Measurements from ENCODE around the gene KRTAP10-12. TPM values are rescaled to one million over a fixed set of nuclear protein-coding genes. Genes with fewer than 3 reads are reported as not detected.
"Not testable (repeated sequence)": the region's sequence is repeated elsewhere in the genome, so short reads cannot be mapped to it uniquely, and the experiment has no call there.

KRTAP10-12 gene
- total RNA-seq, 4 donors from 2014 or later, result 1.3 to 2.9 TPM; not detected in 2

DNA sequence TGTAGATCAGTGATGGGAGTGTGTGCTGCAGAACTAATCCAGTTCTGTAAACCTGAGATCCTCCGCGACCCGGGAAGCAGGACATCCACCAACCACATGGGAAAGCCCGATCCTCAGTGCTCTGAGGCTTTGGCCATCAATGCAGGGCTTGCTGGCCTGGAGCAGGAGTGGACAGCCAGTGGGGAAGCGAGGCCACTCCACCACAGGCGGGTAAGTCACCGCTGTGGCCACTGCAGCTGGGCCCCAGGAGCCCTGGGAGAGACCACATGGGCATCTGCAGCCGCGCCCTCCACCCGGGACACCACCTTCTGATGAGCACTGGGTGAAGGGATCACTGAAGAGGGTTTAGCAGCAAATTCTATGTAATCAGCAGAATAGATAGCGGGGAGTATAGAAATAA is 15.8 kb upstream of the KRTAP10-12 start:
- Histone ChIP-seq H3K9me3 (no peaks in the 10 kb centered on the region), H3K27ac (no peak overlapping the region), H3K4me3 (no peak overlapping the region), H3K4me1 (no peaks in the 10 kb centered on the region), H3K27me3 (peaks cover 5% of the 10 kb centered on the region), H3K36me3 (no peaks in the 10 kb centered on the region)
- TF ChIP-seq POLR2AphosphoS5 (IDR thresholded peaks at IDR 0.05) (no peak), EP300 (IDR thresholded peaks at IDR 0.05) (no peak), POLR2A (IDR thresholded peaks at IDR 0.05) (no peak), CTCF (IDR thresholded peaks at IDR 0.05) (no peak)
- DNase-seq (ENCODE audit: low spot score in 2 of 2), result no peak
- WGBS, result 82% methylated on average over 11 of the region's 11 CpGs

- H3K4me1 ChIP-seq, result no peaks in the 10 kb centered on the region
- H3K36me3 ChIP-seq, result no peaks in the 10 kb centered on the region
- DNase-seq (ENCODE audit: low spot score in 2 of 2), result no peak
- no peaks in the 10 kb centered on the region for H3K9me3 ChIP-seq
- H3K27ac ChIP-seq, result no peak within 1 kb of the TSS
- no peak within 1 kb of the TSS for H3K4me3 ChIP-seq
- TF ChIP-seq EP300 (IDR thresholded peaks at IDR 0.05), result no peak
- no peak for TF ChIP-seq POLR2AphosphoS5 (IDR thresholded peaks at IDR 0.05)
- no peak for TF ChIP-seq POLR2A (IDR thresholded peaks at IDR 0.05)
- no peak for TF ChIP-seq CTCF (IDR thresholded peaks at IDR 0.05)
- 78% methylated on average over 11 of the region's 23 CpGs for WGBS
- peaks cover 14% of the 10 kb centered on the region for H3K27me3 ChIP-seq
Measured at GRCh38 chr21:44681861-44682579, 15.0 kb upstream of the KRTAP10-12 start, which contains the start of gene KRTAP12-1. KRTAP12-1 (minus strand) TSS chr21:44682163; CDS start chr21:44682123, 40 bp downstream.

DNA sequence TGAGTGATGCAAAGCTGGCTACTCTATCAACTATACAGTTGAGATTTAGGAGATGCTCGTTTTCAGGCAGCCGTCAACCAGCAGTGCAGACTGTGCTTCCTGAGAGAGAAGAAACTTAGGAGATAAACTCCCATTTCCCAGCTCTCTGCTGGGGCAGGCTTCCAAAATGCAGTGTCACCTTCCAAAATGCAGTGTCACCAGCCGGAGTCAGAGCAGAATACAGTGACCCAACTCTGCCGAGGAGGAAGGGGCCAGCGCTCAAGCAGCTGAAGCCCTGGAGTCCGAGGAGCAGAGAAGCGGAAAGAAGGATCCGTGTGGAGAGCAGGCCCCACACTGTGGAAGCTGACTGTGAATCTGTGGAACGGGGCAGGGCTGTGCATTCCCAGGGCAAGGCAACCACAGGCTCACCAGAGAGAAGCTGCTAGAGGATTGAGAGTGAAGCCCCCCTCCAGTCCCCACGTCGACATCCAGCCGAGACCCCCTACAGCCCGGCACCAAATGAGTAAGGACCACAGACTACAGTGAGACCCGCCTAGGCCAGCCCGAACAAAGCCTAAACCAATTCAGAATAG is 14.3 kb upstream of the KRTAP10-12 start:
- WGBS, result 77% methylated on average over 9 of the region's 15 CpGs
- TF ChIP-seq POLR2AphosphoS5 (IDR thresholded peaks at IDR 0.05) (no peak), EP300 (IDR thresholded peaks at IDR 0.05) (no peak)

DNA sequence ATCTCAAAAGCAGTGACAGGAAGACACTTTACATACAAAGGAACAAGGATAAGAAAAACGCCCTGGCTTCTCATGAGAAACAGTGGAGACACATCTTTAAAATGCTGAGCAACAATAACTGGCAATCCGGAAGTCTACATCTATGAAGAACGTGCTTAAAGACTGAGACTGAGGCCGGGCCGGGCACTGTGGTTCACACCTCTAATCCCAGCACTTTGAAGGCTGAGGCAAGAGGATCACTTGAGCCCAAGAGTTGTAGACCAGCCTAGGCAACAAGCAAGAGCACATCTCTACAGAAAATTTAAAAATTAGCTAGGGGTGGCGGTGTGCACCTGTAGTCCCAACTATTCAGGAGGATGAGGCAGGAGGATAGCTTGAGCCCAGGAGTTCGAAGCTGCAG is 12.9 kb upstream of the KRTAP10-12 start:
- TF ChIP-seq POLR2AphosphoS5 (IDR thresholded peaks at IDR 0.05) (no peak), CTCF (IDR thresholded peaks at IDR 0.05) (no peak), EP300 (IDR thresholded peaks at IDR 0.05) (no peak), POLR2A (IDR thresholded peaks at IDR 0.05) (no peak)
- peaks cover 33% of the 10 kb centered on the region for H3K27me3 ChIP-seq
- no peaks in the 10 kb centered on the region for H3K4me1 ChIP-seq
- H3K36me3 ChIP-seq, result no peaks in the 10 kb centered on the region
- no peaks in the 10 kb centered on the region for H3K9me3 ChIP-seq
- WGBS, result 86% methylated on average over 7 of the region's 7 CpGs
- H3K4me3 ChIP-seq, result no peak overlapping the region
- H3K27ac ChIP-seq, result no peak overlapping the region
- no peak for DNase-seq (ENCODE audit: low spot score in 2 of 2)

More for the DNA sequence above, 14.3 kb upstream of the KRTAP10-12 start:
- Histone ChIP-seq H3K4me1 (no peaks in the 10 kb centered on the region), H3K36me3 (no peaks in the 10 kb centered on the region), H3K9me3 (no peaks in the 10 kb centered on the region), H3K27me3 (peaks cover 20% of the 10 kb centered on the region), H3K4me3 (no peak overlapping the region), H3K27ac (no peak overlapping the region)
- DNase-seq (ENCODE audit: low spot score in 2 of 2), result no peak

DNA sequence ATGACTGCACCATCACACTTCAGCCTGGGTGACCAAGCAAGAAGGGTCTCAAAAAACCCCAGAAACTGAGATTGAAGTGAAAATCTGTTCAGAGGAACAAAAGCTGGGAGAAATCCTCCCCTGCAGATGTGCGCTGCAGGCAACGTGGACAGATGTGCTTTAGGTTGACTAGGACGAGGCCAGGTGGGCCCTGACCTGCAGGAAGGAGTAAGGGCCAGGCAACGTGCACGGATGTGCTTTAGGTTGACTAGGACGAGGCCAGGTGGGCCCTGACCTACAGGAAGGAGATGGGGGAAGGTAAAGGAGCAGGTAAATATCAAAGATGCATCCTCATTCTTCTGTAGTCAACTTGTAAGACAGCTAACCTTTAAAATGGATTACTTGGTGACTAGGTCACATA is 12.5 kb upstream of the KRTAP10-12 start:
- Histone ChIP-seq H3K27ac (no peak overlapping the region), H3K4me1 (no peaks in the 10 kb centered on the region), H3K4me3 (no peak overlapping the region), H3K9me3 (no peaks in the 10 kb centered on the region), H3K27me3 (peaks cover 33% of the 10 kb centered on the region), H3K36me3 (no peaks in the 10 kb centered on the region)
- TF ChIP-seq CTCF (IDR thresholded peaks at IDR 0.05) (no peak), POLR2AphosphoS5 (IDR thresholded peaks at IDR 0.05) (no peak), EP300 (IDR thresholded peaks at IDR 0.05) (no peak), POLR2A (IDR thresholded peaks at IDR 0.05) (no peak)
- WGBS, result 73% methylated on average over 6 of the region's 6 CpGs
- no peak for DNase-seq (ENCODE audit: low spot score in 2 of 2)

DNA sequence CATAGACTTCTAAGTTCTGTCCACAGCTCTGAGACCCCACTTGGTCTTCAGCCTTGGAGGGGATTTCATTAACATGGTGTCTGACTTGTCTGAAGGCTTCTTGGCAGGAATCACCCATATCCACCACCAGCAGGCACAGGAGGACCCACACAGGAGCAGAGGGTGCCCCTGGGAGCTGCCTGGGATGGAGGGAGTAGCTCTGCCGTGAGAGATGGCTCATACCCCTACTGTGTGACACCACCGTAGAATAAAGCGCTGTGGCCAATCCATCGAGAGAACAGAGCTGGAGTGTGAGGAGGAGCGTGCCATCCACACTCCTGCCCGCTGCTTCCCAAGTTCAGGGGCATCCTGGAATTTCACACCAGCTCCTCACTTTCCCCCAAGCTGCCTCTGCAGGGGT is 11.9 kb upstream of the KRTAP10-12 start:
- H3K4me1 ChIP-seq; H3K36me3 ChIP-seq; H3K27ac ChIP-seq; H3K9me3 ChIP-seq; H3K4me3 ChIP-seq; DNase-seq (ENCODE audit: low spot score in 2 of 2): not testable (repeated sequence)
- WGBS, result 89% methylated on average over 6 of the region's 6 CpGs
- peaks cover 33% of the 10 kb centered on the region for H3K27me3 ChIP-seq
